HG02642 (cell line): ENCODE data around the gene SPARC.
"Not testable (repeated sequence)": the region's sequence is repeated elsewhere in the genome, so short reads cannot be mapped to it uniquely, and the experiment has no call there.

Experiments used
- ATAC-seq: cut with Tn5 transposase; IDR thresholded peaks from one replicate; pipeline ENCODE4 v1.9.1; 2021; ENCODE audit warnings: mild to moderate bottlenecking; ENCODE audit not compliant: unreplicated experiment, poor library complexity

SPARC gene

GRCh38 chr5:151703227-151703626 lies 16.5 kb upstream of the SPARC start:
- ATAC-seq, result peak; percentile 95

- ATAC-seq, result peak; percentile 49
Measured at GRCh38 chr5:151700820-151701219, 14.1 kb upstream of the SPARC start.

GRCh38 chr5:151700296-151700695 lies 13.6 kb upstream of the SPARC start:
- no peak for ATAC-seq

- no peak for ATAC-seq
Measured at GRCh38 chr5:151699071-151699901, 12.6 kb upstream of the SPARC start.

GRCh38 chr5:151698081-151698480 lies 11.4 kb upstream of the SPARC start:
- ATAC-seq, result not testable (repeated sequence)

- ATAC-seq, result no peak
Measured at GRCh38 chr5:151697452-151697851, 10.7 kb upstream of the SPARC start.

GRCh38 chr5:151696470-151697061 lies 9.9 kb upstream of the SPARC start:
- ATAC-seq, result no peak

GRCh38 chr5:151695464-151695863 lies 8.7 kb upstream of the SPARC start:
- no peak for ATAC-seq

GRCh38 chr5:151694035-151694485 lies 7.3 kb upstream of the SPARC start:
- ATAC-seq, result no peak

- no peak for ATAC-seq
Measured at GRCh38 chr5:151692312-151692711, 5.6 kb upstream of the SPARC start.

GRCh38 chr5:151691706-151692105 lies 5.0 kb upstream of the SPARC start:
- no peak for ATAC-seq

- ATAC-seq, result not testable (repeated sequence)
Measured at GRCh38 chr5:151689591-151689990, 2.9 kb upstream of the SPARC start.

- ATAC-seq, result no peak
Measured at GRCh38 chr5:151688436-151688835, 1.7 kb upstream of the SPARC start.

GRCh38 chr5:151685749-151686673 lies 704 bp downstream of the SPARC start:
- ATAC-seq, result no peak

- no peak for ATAC-seq
Measured at GRCh38 chr5:151684690-151685361, 1.9 kb downstream of the SPARC start.

- ATAC-seq, result no peak
Measured at GRCh38 chr5:151683986-151684588, 2.6 kb downstream of the SPARC start.

GRCh38 chr5:151683444-151683843 lies 3.3 kb downstream of the SPARC start:
- ATAC-seq, result no peak

GRCh38 chr5:151682751-151683331 lies 3.9 kb downstream of the SPARC start:
- no peak for ATAC-seq

GRCh38 chr5:151682240-151682639 lies 4.5 kb downstream of the SPARC start:
- no peak for ATAC-seq
